ENCODE measurements around the gene SORBS1. TPM values are rescaled to one million over a fixed set of nuclear protein-coding genes. Genes with fewer than 3 reads are reported as not detected.
A peak's percentile ranks its signal among the peaks of the same experiment; 100 is the strongest.

Gene SORBS1
- total RNA-seq = 1 to 10 TPM; 1.4 to 1.6 TPM

DNA sequence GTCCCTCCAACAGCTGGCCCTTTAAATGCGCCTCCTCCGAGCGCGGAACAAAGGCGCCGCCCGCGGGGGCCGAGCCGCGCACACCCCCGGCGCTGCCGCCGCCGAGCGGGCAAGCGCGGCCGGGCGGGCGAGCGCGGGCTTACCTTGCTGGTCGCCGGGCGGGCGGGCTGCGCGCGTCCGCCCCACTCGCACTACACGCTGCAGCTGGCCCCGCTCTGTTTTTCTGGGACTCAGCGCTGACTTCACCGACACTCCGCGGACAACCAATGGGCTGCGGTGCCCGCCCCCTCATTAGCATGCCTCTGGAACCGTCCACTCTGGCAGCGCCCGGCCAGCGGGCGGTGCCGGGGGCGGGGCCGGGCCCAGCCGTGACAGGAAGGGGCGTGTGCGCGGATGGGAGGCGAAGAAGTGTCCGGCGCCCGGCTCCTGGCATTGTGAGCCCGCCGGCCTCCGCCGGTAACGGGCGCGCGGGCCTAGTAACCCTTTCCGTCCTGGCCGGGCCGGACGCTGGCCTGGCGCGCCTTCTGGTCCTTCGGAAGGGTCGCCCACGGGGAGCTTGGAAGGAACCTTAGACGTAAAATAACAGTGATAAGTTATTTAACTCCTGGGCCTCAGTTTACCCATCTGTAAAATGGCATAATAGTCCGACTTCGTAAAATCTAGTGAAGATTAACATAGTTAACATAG, at the start of gene SORBS1:
SORBS1 (minus strand) TSS at position 195 of the 687 bp plus-strand sequence. CDS start 120,236 bp downstream, outside the sequence.
- no peaks in the 10 kb centered on the region for H3K9me3 Mint-ChIP-seq
- peak; percentile 99 for ATAC-seq
- H3K4me1 Mint-ChIP-seq (ENCODE audit: low read depth in 2 of 2) = peaks cover 10 to 16% of the 10 kb centered on the region in 2 donors
- H3K27me3 Mint-ChIP-seq = peaks cover 11 to 16% of the 10 kb centered on the region in 2 donors
- H3K36me3 Mint-ChIP-seq = no peaks in the 10 kb centered on the region
- DNase-seq (ENCODE audit: low spot score) = peak; percentile 97
- H3K27ac Mint-ChIP-seq = peak within 1 kb of the TSS; percentile 68 to 72
- H3K4me3 Mint-ChIP-seq = peak within 1 kb of the TSS; percentile 99

DNA sequence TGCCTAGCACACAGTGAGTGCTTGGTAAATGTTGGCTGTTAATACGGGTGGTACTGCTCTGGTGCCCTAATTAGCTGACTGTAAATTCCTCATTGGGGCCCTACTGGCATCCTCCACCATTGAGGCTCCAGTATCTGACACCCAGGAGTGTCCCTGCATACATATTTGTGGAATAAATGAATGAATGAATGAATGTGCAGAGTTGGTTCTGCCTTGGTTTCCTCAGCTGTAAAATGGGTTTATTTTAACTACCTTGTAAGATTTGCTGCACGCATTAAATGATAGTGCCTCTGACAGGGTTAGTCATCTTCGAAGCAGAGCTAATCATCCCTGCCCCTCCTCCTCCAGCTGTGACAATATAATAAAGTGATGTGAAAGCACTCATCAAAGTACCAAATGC, 49.6 kb upstream of the SORBS1 start:
- no peaks in the 10 kb centered on the region for H3K9me3 Mint-ChIP-seq
- no peaks in the 10 kb centered on the region for H3K27me3 Mint-ChIP-seq
- no peak overlapping the region for H3K27ac Mint-ChIP-seq
- DNase-seq (ENCODE audit: low spot score) = no peak
- peaks cover 48% of the 10 kb centered on the region for H3K36me3 Mint-ChIP-seq
- no peak overlapping the region for H3K4me3 Mint-ChIP-seq
- ATAC-seq = no peak
- no peaks in the 10 kb centered on the region for H3K4me1 Mint-ChIP-seq (ENCODE audit: low read depth in 2 of 2)

DNA sequence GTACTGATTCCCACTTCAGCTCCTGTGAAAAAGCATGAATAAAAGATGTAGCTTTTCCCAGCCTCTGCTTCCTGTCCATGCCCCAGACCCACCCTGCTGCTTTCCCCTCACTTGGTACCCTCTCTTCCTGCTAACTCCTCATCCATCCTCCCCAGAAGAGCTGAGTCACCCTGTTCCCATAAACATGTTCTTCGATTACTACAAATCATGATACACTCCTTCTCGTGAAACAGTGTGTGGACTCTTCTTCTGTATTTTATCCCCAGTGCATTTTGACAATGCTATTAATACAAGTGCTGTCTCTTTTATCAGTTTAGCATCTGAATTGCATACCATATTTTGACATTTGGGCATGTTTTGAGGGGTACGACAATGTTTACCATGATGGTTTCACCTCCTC, 45.8 kb upstream of the SORBS1 start:
- ATAC-seq (no peak), DNase-seq (ENCODE audit: low spot score) (no peak)
- Mint-ChIP-seq H3K4me3 (no peak overlapping the region), H3K27ac (peak overlapping the region in 1 of 2 donors; percentile 28), H3K27me3 (no peaks in the 10 kb centered on the region), H3K4me1 (ENCODE audit: low read depth in 2 of 2) (no peaks in the 10 kb centered on the region), H3K36me3 (peaks cover 23% of the 10 kb centered on the region), H3K9me3 (no peaks in the 10 kb centered on the region)

DNA sequence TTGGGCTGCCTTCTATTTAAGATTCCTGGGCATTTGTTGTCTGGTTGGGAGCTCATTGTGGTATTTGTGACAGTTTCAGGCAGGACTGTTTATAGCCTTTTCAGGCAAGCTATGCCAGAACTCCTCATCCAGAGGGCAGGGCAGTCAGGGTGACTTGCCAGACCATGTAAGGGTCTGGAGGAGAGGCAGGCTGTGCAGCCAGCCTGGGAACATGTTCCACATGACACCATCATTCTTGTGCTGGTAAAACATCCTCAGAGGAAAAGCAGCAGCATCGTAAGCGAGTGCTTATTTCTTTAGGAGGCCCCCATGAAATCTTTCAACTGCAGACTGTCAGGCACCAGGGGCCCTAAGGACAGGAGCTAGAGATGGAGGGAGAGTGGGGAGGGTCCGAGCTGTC, 44.0 kb upstream of the SORBS1 start:
- Mint-ChIP-seq H3K9me3 (no peaks in the 10 kb centered on the region), H3K27ac (no peak overlapping the region), H3K36me3 (peaks cover 15% of the 10 kb centered on the region), H3K27me3 (no peaks in the 10 kb centered on the region), H3K4me1 (ENCODE audit: low read depth in 2 of 2) (no peaks in the 10 kb centered on the region), H3K4me3 (no peak overlapping the region)
- ATAC-seq = no peak
- DNase-seq (ENCODE audit: low spot score) = no peak

DNA sequence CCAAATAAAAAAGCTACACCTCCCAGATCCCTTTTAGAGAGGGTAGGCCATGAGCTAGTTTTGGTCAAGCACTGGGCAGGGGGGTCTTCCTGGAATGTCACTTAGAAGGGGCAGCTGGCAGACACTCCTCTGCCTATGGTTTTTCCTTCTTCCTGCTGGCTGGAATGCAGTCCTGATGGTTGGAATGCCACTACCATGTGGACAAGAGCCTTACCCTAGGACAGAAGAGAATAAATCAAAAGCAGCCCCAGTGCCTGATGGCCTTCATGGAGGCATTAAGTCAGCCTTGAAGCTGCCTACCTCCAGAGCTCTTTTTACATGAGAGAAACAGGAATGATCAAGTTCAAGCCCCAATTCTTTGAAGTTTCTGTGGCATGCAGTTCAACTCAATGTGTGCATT, 43.5 kb upstream of the SORBS1 start:
- Mint-ChIP-seq H3K4me3 (no peak overlapping the region), H3K27me3 (no peaks in the 10 kb centered on the region), H3K27ac (no peak overlapping the region), H3K9me3 (no peaks in the 10 kb centered on the region), H3K36me3 (peaks cover 15% of the 10 kb centered on the region), H3K4me1 (ENCODE audit: low read depth in 2 of 2) (no peaks in the 10 kb centered on the region)
- DNase-seq (ENCODE audit: low spot score) (no peak), ATAC-seq (no peak)

DNA sequence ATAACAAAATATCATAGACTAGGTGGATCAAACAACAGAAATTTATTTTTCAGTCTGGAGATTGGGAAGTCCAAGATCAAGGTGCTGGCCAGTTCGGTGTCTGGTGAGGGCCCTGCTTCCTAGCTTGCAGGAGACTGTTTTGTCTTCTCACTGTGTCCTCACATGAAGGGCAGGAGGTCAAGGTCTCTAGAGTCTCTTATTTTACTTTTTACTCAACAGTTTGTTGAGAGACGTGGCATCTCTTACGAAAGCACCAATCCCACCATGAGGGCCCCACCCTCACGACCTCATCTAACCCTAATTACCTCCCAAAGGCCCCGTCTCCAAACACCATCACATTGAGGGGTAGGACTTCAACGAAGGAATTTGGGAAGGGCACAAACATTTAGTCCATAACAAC, 41.2 kb upstream of the SORBS1 start:
- DNase-seq (ENCODE audit: low spot score) (no peak), ATAC-seq (no peak)
- Mint-ChIP-seq H3K4me1 (ENCODE audit: low read depth in 2 of 2) (no peaks in the 10 kb centered on the region), H3K27me3 (no peaks in the 10 kb centered on the region), H3K36me3 (peaks cover 7% of the 10 kb centered on the region), H3K27ac (no peak overlapping the region), H3K4me3 (no peak overlapping the region), H3K9me3 (no peaks in the 10 kb centered on the region)

DNA sequence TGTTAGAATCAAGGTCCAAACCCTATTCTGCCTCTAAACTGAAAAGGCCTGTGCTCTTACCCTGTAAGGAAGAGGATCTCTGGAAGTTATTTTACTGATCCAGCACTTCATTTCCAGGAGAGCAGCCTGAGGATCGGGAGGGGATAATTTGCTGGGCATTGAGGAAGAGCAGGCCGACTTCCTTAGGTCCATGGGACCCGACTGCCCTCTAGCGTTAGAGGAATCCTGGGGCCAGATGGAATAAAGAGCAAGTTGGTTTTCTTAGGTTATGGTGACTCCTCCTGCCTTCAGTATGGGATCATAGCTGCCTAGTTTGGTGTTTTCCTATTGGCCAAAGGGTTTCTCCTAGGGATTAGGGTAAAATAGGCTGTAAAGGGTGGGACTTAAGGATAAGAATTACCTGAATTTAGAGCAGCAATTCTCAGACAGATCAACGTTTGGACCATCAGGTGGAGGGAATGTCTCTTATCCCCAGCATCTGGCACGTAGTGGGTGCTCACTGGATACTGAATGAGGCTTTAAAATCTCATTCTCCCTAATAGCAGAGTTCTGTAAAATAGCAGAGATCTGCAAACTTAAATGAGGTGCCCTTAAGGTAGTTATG, 40.0 kb upstream of the SORBS1 start:
- Mint-ChIP-seq H3K9me3 (no peaks in the 10 kb centered on the region), H3K27me3 (peaks cover 0 to 7% of the 10 kb centered on the region in 2 donors), H3K4me1 (ENCODE audit: low read depth in 2 of 2) (no peaks in the 10 kb centered on the region), H3K4me3 (no peak overlapping the region), H3K27ac (no peak overlapping the region), H3K36me3 (no peaks in the 10 kb centered on the region)
- DNase-seq (ENCODE audit: low spot score) (peak; percentile 63), ATAC-seq (peak in 1 of 2 donors; percentile 44)

DNA sequence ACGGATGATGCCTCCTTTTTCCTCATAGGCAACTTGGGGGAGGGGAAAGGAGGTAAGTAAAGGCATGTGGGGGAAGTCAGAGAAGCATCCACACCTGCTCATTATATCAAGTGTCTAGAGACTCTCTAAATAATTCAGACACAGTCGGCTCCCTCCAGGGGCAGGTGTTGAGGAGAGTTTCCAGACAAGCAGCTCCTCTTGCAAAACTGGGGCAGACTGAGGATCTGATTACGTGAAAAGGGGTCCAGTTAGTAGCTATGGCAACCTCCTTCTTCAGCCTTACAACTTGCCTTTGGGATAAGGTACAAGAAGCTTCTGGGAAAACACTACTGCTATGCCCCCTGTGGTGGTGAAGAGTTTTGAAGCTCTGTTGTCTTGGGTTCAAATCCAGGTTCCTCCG, 39.0 kb upstream of the SORBS1 start:
- H3K27me3 Mint-ChIP-seq = peaks cover 0 to 10% of the 10 kb centered on the region in 2 donors
- H3K36me3 Mint-ChIP-seq = no peaks in the 10 kb centered on the region
- no peak overlapping the region for H3K4me3 Mint-ChIP-seq
- ATAC-seq (no peak), DNase-seq (ENCODE audit: low spot score) (no peak)
- H3K27ac Mint-ChIP-seq = no peak overlapping the region
- H3K9me3 Mint-ChIP-seq = no peaks in the 10 kb centered on the region
- no peaks in the 10 kb centered on the region for H3K4me1 Mint-ChIP-seq (ENCODE audit: low read depth in 2 of 2)

DNA sequence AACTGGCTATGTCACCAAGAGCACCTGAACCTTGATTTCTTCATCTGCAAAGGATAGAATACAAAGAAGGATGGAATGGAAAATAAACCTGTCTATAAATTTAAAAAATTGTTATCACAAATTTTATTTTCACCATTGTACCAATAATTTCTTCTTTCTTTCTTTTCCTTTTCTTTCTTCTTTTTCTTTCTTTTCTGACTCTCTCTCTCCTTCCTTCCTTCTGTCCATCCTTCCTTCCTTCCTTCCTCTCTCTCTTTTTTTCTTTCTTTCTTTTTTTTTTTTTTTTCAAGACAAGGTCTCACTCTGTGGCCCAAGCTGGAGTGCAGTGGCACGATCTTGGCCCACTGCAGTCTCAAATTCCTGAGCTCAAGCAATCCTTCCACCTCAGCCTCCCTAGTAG, 36.6 kb upstream of the SORBS1 start:
- H3K4me1 Mint-ChIP-seq (ENCODE audit: low read depth in 2 of 2) = no peaks in the 10 kb centered on the region
- no peaks in the 10 kb centered on the region for H3K9me3 Mint-ChIP-seq
- no peaks in the 10 kb centered on the region for H3K36me3 Mint-ChIP-seq
- H3K4me3 Mint-ChIP-seq = no peak overlapping the region
- H3K27me3 Mint-ChIP-seq = peaks cover 3 to 10% of the 10 kb centered on the region in 2 donors
- no peak for DNase-seq (ENCODE audit: low spot score)
- H3K27ac Mint-ChIP-seq = no peak overlapping the region
- ATAC-seq = no peak

DNA sequence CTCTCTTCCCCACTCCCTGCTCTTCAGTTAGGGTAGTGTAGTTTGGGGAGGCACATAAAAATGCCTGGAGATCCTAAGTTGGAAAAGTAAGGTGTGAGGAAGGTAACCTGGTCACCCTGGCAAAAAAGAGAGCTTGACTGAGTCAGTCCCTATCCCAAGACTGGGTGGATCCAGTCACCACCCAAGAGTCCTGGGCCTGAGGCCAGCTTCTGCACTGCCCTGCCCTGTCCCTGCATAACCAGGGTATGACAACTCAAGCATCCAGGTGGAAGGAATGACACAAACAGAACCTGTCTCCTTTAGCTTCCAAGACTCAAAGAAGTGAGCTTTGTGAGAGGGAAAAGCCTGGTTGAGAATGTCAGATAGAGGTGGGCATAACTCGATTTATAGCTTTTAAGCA, 26.9 kb upstream of the SORBS1 start:
- Mint-ChIP-seq H3K27me3 (peaks cover 11 to 14% of the 10 kb centered on the region in 2 donors), H3K4me3 (no peak overlapping the region), H3K36me3 (no peaks in the 10 kb centered on the region), H3K9me3 (no peaks in the 10 kb centered on the region), H3K27ac (no peak overlapping the region), H3K4me1 (ENCODE audit: low read depth in 2 of 2) (no peaks in the 10 kb centered on the region)
- DNase-seq (ENCODE audit: low spot score) (no peak), ATAC-seq (no peak)

DNA sequence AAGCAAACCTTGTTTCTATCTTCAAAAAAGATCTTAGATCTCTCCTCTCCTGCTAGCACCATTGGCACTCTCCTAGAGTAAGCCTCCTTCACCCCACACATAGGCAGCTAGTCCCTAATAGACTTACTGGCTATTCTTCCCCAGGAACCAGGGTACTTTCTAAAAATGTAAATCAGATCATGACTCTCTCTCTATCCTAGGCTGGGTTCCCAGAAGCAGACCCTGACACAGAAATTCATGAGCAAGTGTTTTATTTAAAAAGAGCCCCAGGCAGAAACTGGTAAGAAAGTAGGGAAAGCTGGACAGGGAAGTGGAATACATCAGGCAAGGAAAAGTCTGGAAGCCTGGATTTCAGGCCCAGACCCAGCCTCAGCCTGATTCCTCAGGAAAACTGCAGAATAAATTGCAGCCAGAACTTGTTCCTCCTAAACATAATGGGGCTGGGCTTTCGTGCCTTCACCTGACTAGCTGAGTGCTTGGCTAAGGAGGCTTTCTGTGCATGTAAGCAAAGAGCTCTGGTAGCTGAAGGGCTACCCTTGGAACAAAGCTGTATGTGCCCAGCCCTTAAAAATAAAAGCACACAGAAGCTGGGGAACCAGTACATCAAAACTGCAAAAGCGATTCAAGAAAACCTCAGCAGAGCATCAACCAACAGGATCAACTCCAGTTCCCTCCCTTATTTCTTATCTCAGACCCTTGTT, 18.8 kb upstream of the SORBS1 start:
- ATAC-seq = no peak
- no peak overlapping the region for H3K27ac Mint-ChIP-seq

DNA sequence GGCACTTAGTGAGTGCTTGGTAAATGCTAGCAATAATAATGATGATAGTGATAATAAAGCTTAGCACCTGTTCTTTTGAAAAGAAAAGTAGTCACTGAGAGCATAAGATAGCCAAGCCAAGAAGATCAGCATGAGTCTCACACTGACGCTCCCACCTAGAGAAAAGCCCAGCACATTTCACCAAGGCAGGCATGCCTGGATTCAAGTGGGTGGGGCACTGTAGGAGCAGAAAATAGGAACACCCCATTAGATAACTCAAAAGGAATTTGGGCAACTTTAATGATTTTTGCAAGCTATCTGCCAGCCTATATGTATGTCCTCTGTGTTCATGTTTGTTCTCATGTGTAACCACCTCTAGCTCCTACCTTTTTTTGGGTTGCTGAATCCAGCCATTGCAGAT, 18.1 kb upstream of the SORBS1 start:
- no peaks in the 10 kb centered on the region for H3K4me1 Mint-ChIP-seq (ENCODE audit: low read depth in 2 of 2)
- no peak for ATAC-seq
- H3K36me3 Mint-ChIP-seq = no peaks in the 10 kb centered on the region
- H3K27me3 Mint-ChIP-seq = peaks cover 19 to 47% of the 10 kb centered on the region in 2 donors
- DNase-seq (ENCODE audit: low spot score) = no peak
- no peak overlapping the region for H3K4me3 Mint-ChIP-seq
- no peaks in the 10 kb centered on the region for H3K9me3 Mint-ChIP-seq
- no peak overlapping the region for H3K27ac Mint-ChIP-seq

More for the DNA sequence above, 18.8 kb upstream of the SORBS1 start:
- H3K36me3 Mint-ChIP-seq = no peaks in the 10 kb centered on the region
- no peaks in the 10 kb centered on the region for H3K4me1 Mint-ChIP-seq (ENCODE audit: low read depth in 2 of 2)
- peaks cover 22 to 41% of the 10 kb centered on the region in 2 donors for H3K27me3 Mint-ChIP-seq
- no peaks in the 10 kb centered on the region for H3K9me3 Mint-ChIP-seq
- DNase-seq (ENCODE audit: low spot score) = no peak
- H3K4me3 Mint-ChIP-seq = no peak overlapping the region

DNA sequence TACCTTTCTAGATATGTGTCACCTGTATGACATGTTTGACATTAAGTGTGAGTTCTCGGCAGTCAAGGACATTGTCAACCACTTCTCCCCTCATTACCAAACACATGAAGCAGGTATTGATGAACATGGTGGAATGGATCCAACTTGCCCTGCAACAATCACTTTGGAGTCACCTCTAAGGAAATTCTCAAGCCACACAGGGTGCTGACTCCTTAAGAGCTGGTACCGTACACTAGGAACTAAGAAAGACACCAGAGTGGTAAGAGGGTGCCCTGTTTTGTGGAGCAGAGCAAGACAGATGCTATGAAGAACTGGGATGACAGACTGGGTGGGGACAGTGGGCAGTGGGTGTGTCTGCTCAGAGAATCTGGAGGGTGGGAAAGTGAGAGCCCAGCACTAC, 17.4 kb upstream of the SORBS1 start:
- no peaks in the 10 kb centered on the region for H3K4me1 Mint-ChIP-seq (ENCODE audit: low read depth in 2 of 2)
- H3K4me3 Mint-ChIP-seq = no peak overlapping the region
- ATAC-seq (peak; percentile 20 to 40), DNase-seq (ENCODE audit: low spot score) (no peak)
- H3K36me3 Mint-ChIP-seq = no peaks in the 10 kb centered on the region
- H3K27me3 Mint-ChIP-seq = peaks cover 24 to 54% of the 10 kb centered on the region in 2 donors
- H3K27ac Mint-ChIP-seq = no peak overlapping the region
- no peaks in the 10 kb centered on the region for H3K9me3 Mint-ChIP-seq

DNA sequence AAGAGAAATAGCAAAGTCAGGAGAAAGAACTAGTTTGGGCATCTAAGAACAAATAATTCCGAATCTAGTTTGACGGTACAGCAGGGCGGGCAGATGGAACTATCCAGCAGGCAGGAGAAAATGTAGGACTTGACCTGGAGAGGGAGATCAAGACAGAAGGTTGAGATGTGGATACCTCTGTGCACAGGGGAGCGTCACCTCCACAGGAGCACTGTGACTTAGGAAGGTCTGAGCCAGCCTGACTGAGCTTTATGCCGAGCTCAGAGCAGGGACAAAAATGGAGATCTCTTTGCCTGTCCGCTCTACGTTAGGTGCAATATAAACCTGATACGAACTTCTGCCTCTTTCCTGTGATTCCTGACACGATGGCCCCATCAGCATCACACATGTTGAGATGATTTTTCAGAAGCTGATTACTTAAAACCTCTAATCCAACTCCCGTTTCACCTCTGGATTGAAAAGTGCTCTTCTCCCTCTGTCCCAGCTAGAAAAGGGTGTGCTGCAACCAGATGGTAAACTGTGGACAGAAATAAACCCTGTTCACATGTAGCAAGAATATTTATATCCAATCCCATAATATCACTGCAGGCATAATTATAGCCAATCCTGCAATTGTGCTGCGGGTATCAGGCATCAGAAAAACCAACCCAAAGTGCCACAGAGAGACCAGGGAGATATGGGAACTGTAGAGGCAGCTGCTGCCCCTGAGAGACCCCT, 13.6 kb upstream of the SORBS1 start:
- Mint-ChIP-seq H3K27ac (no peak overlapping the region), H3K4me3 (no peak overlapping the region), H3K36me3 (no peaks in the 10 kb centered on the region), H3K4me1 (ENCODE audit: low read depth in 2 of 2) (no peaks in the 10 kb centered on the region), H3K9me3 (no peaks in the 10 kb centered on the region), H3K27me3 (peaks cover 19 to 32% of the 10 kb centered on the region in 2 donors)
- DNase-seq (ENCODE audit: low spot score) = no peak
- ATAC-seq = no peak
